Rectal smooth muscle tissue (tissue), 1 donor: Measurements from ENCODE around the gene SLC17A6.

Source experiments
- H3K27ac ChIP-seq: one replicate; pipeline ENCODE4 v1.7.0; 2013; ENCODE audit warnings: low read depth, low read length, inconsistent platforms
- H3K27me3 ChIP-seq: one replicate; pipeline ENCODE4 v1.7.0; 2013; ENCODE audit warnings: low read length; ENCODE audit not compliant: control insufficient read depth, insufficient read depth
- H3K36me3 ChIP-seq: one replicate; pipeline ENCODE4 v1.7.0; 2013; ENCODE audit warnings: low read length; ENCODE audit not compliant: control insufficient read depth, insufficient read depth
- H3K4me1 ChIP-seq: one replicate; pipeline ENCODE4 v1.7.0; 2013; ENCODE audit warnings: low read length; ENCODE audit not compliant: control insufficient read depth, insufficient read depth
- H3K4me3 ChIP-seq: one replicate; pipeline ENCODE4 v1.7.0; 2013; ENCODE audit warnings: low read length
- H3K9ac ChIP-seq: one replicate; pipeline ENCODE4 v1.7.0; 2013; ENCODE audit warnings: low read length

The SLC17A6 gene

DNA sequence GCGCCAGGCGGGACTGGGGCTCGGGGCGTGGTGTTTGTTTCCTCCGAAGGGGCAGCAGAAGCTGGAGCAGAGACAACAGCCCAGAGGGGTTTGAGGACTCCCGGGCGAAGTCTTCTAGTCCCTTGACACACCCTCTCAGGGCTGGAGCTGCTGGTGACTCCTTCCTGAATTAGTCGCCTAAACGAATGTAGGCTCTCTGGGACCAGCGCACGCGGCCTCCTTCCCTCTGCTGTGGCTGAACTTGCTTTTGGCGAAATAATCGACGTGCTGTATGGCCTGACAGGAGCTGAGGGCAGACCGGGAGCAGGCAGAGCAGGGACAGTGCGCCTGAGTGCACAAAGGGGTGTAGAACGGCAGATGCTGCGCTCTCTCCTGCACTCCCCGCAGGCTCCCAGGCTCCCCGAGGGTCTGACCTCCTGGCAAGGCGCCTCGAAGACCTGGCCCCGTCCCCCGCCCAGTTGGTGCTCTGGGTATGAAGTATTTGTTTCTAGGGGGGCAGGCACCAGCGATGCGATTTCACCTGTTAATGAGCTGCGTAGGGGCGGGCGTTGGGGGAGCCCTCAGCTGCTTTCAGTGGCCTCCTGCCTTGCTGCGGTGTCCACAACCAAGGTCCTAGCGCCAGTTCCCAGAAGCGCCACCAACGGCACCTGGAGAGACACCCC is 5.3 kb downstream of the SLC17A6 start:
- Histone ChIP-seq H3K27ac (no peak overlapping the region), H3K4me1 (no peaks in the 10 kb centered on the region), H3K36me3 (no peaks in the 10 kb centered on the region), H3K4me3 (no peak overlapping the region), H3K27me3 (peaks cover 14% of the 10 kb centered on the region), H3K9ac (no peak overlapping the region)

GRCh38 chr11:22344081-22344480 is 5.9 kb downstream of the SLC17A6 start:
- Histone ChIP-seq H3K9ac (no peak overlapping the region), H3K27me3 (peaks cover 13% of the 10 kb centered on the region), H3K27ac (no peak overlapping the region), H3K36me3 (no peaks in the 10 kb centered on the region), H3K4me1 (no peaks in the 10 kb centered on the region), H3K4me3 (no peak overlapping the region)

DNA sequence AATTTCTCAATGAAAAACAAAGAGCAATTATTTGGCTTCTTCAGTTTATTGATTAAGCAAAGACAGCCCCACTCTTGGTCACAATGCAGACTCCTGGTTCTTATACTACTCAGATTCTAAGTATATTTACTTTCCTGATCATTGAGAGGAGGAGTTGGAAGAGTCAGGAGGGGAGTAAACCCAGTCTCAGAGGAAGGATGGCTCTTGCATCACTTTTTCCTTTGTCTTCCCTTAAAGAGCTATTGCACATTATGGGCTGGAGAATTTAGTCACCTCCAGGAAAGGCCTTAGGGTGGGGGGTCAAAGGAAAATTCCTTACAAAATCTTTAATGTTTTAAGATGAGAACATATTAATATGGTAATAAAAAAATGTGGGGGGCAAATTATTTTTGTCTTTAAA is 8.1 kb downstream of the SLC17A6 start:
- Histone ChIP-seq H3K27me3 (peaks cover 13% of the 10 kb centered on the region), H3K4me3 (no peak overlapping the region), H3K36me3 (no peaks in the 10 kb centered on the region), H3K27ac (no peak overlapping the region), H3K4me1 (no peaks in the 10 kb centered on the region), H3K9ac (no peak overlapping the region)

DNA sequence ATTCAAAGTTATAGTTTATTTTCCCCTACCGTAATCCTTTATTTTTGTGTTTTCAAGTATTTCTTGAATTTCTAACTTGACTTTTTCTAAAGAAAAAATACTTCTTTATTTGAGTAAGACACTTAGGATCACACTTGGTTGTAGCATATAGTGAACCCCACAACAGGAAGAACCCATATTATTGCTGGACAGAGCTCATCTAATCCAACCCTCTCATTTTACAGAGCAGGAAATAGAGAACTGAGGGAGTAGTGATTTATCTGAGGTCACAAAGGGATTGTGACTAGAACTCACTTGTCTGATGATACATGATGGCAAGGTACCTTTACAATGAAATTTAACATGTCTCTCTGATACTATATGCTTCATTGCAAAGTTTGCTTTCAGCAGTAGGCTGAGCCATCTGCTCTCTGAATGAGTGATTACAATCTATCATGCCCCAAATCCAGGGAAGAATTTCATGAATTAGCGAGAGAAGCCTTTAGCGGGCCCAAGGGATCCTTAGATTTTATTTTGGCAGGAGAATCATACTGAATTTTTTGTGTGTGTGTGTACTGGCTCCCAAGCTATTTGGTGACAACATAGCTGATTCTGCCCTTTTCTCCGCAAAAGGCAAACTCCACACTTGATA is 9.8 kb downstream of the SLC17A6 start:
- Histone ChIP-seq H3K4me3 (no peak overlapping the region), H3K27ac (no peak overlapping the region), H3K27me3 (peaks cover 10% of the 10 kb centered on the region), H3K4me1 (no peaks in the 10 kb centered on the region), H3K36me3 (no peaks in the 10 kb centered on the region), H3K9ac (no peak overlapping the region)

- Histone ChIP-seq H3K9ac (no peak overlapping the region), H3K27ac (no peak overlapping the region), H3K4me1 (no peaks in the 10 kb centered on the region), H3K36me3 (no peaks in the 10 kb centered on the region), H3K4me3 (no peak overlapping the region), H3K27me3 (no peaks in the 10 kb centered on the region)
Measured at GRCh38 chr11:22349491-22349890, 11.3 kb downstream of the SLC17A6 start.

DNA sequence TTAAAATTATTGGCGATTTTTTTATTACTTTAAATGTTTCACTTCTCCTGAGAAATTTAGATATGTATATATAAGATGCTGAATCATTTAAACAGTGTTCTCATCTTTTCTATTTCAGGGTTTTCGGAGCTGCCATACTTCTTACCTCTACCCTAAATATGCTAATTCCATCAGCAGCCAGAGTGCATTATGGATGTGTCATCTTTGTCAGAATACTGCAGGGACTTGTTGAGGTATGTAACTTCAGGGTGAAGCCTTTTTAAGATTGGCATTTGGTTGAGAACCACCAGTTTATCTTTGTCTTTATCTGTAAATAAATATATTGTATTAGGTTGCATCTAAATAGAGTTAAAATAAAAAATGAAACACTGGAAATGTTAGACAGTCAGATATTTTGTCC is 21.1 kb downstream of the SLC17A6 start:
- H3K4me1 ChIP-seq = no peaks in the 10 kb centered on the region
- no peak overlapping the region for H3K4me3 ChIP-seq
- H3K27ac ChIP-seq = no peak overlapping the region
- no peaks in the 10 kb centered on the region for H3K27me3 ChIP-seq
- H3K9ac ChIP-seq = no peak overlapping the region
- no peaks in the 10 kb centered on the region for H3K36me3 ChIP-seq

GRCh38 chr11:22371160-22371559 is 33.0 kb downstream of the SLC17A6 start:
- Histone ChIP-seq H3K27me3 (no peaks in the 10 kb centered on the region), H3K36me3 (no peaks in the 10 kb centered on the region), H3K4me1 (no peaks in the 10 kb centered on the region), H3K4me3 (no peak overlapping the region), H3K27ac (no peak overlapping the region), H3K9ac (no peak overlapping the region)

DNA sequence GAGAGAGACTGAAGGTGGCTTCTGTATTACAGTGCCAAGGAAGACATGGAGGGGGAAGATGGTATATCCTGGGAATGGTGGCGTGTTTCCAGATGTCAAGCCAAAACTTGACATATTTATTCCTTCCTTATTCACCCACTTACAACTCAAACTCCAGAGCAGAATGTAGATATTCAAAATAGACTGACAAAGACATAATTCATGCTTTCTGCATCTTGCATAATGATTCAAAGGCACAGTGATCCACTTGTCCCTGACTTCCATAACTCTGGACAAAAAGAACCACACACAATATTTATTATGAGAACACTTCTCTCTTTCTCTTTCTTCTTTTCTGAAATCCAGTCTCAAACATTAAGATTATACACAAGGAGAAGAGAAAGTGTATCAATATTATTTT is 48.9 kb downstream of the SLC17A6 start:
- no peaks in the 10 kb centered on the region for H3K27me3 ChIP-seq
- H3K9ac ChIP-seq = no peak overlapping the region
- H3K36me3 ChIP-seq = no peaks in the 10 kb centered on the region
- no peaks in the 10 kb centered on the region for H3K4me1 ChIP-seq
- no peak overlapping the region for H3K27ac ChIP-seq
- no peak overlapping the region for H3K4me3 ChIP-seq

DNA sequence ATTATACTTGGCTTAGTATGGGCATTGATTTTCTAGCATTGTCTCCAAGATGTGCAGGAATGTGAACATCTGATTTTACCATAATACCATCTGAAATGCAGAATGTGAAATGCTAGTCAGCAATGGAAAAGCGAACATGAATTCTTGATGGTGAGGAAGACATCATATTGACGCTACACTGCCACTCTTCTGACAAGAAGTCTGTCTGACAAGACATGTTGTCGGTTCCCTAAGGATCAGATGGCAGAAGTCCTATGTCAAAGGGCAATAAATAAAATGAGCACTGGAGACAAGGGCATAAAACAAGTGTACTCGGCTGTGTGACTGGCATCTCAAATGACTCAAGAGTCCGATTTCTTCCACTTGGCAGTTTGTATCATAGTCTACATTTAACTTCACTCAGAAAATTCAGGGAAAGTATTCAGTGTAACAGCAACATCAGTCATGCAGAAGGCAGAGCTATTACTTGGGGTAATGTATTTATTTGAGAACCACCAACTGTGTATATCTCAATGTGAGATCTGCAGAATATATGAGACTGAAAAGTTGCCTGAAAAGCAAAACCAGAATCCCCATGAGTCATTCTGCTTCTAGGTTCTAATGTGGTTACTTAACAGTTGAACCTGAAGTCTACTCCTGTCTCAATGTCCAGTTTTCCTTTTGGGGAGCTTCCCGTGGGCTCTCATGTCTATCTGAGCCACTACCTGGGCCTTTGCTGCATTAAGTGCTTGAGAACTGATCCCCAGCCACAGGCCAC is 51.5 kb downstream of the SLC17A6 start:
- Histone ChIP-seq H3K4me1 (no peaks in the 10 kb centered on the region), H3K9ac (no peak overlapping the region), H3K36me3 (no peaks in the 10 kb centered on the region), H3K27ac (no peak overlapping the region), H3K27me3 (no peaks in the 10 kb centered on the region), H3K4me3 (no peak overlapping the region)

GRCh38 chr11:22390283-22390655 is 52.1 kb downstream of the SLC17A6 start:
- H3K27ac ChIP-seq = no peak overlapping the region
- H3K4me1 ChIP-seq = no peaks in the 10 kb centered on the region

GRCh38 chr11:22392561-22392960 is 54.4 kb downstream of the SLC17A6 start:
- H3K27me3 ChIP-seq = no peaks in the 10 kb centered on the region
- no peaks in the 10 kb centered on the region for H3K4me1 ChIP-seq
- no peak overlapping the region for H3K4me3 ChIP-seq
- no peaks in the 10 kb centered on the region for H3K36me3 ChIP-seq
- no peak overlapping the region for H3K9ac ChIP-seq
- no peak overlapping the region for H3K27ac ChIP-seq

More at GRCh38 chr11:22390283-22390655, 52.1 kb downstream of the SLC17A6 start:
- Histone ChIP-seq H3K36me3 (no peaks in the 10 kb centered on the region), H3K9ac (no peak overlapping the region), H3K4me3 (no peak overlapping the region), H3K27me3 (no peaks in the 10 kb centered on the region)

GRCh38 chr11:22405377-22405776 is 67.2 kb downstream of the SLC17A6 start:
- H3K36me3 ChIP-seq = no peaks in the 10 kb centered on the region
- no peaks in the 10 kb centered on the region for H3K27me3 ChIP-seq
- H3K4me3 ChIP-seq = no peak overlapping the region
- no peak overlapping the region for H3K9ac ChIP-seq
- H3K27ac ChIP-seq = no peak overlapping the region
- H3K4me1 ChIP-seq = no peaks in the 10 kb centered on the region
